ENCODE results near the gene PIK3R6. TPM values are rescaled to one million over a fixed set of nuclear protein-coding genes. Genes with fewer than 3 reads are reported as not detected.

The PIK3R6 gene
- total and polyA plus RNA-seq, 5 donors, result 0.36 to 0.91 (median 0.86) TPM

- Histone ChIP-seq H3K27ac (ENCODE audit: low read length) (peak overlapping the region; percentile 96), H3K27me3 (ENCODE audit: control insufficient read depth, insufficient read depth) (no peaks in the 10 kb centered on the region), H3K9me3 (ENCODE audit: control insufficient read depth, low read length) (no peaks in the 10 kb centered on the region), H3K4me3 (ENCODE audit: low read length) (no peak overlapping the region), H3K4me1 (ENCODE audit: control insufficient read depth, insufficient read depth, low read length) (no peaks in the 10 kb centered on the region)
- ATAC-seq (peak; percentile 91 to 93), DNase-seq (no peak)
- intact Hi-C loops (cut with DNase I), result no loop called here
Measured at GRCh38 chr17:8846768-8847211, 20.7 kb downstream of the PIK3R6 start.

DNA sequence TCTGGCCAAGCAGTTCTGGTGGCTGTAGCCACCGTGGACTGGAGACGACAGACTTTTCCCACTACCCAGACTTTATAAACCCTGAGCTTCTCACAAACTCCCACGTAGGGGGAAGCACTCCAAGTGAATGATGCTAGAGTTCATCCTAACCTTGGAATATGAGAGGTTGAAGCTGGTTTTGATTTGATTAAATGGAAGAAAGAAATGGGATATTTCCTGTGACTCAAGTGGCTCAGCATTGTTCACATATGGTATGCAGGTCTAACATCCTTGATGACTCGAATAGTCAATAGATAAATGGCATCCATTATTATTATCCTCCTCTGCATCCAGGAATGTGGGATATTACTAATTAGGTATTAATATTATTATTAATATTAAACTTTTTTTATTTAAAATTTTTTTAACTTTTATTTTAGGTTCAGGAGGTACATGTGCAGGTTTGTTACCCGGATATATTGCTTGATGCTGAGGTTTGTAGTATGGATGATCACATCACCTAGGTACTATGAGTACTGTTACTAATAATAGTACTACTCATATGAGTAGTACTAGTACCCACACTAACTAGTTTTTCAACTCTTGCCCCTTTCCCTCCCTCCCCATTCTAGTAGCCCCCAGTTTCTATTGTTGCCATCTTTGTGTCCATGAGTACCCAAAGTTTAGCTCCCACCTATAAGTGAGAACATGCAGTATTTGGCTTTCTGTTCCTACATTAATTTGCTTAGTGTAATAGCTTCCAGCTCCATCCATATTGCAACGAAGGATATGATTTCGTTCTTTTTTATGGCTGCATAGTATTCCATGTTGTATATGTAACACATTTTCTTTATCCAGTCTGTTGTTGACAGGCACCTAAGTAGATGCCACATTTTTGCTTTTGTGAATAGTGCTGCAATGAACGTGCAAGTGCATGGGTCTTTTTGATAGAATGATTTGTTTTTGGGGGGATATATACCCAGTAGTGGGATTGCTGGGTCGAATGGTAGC lies 22.9 kb downstream of the PIK3R6 start:
- intact Hi-C loops (cut with DNase I), result no loop called here
- WGBS, result 85% methylated on average over 9 of the region's 9 CpGs
- H3K27ac ChIP-seq (ENCODE audit: low read length), result no peak overlapping the region
- DNase-seq (no peak), ATAC-seq (no peak)
- H3K27me3 ChIP-seq (ENCODE audit: control insufficient read depth, insufficient read depth), result no peaks in the 10 kb centered on the region
- no peak overlapping the region for H3K4me3 ChIP-seq (ENCODE audit: low read length)
- no peaks in the 10 kb centered on the region for H3K9me3 ChIP-seq (ENCODE audit: control insufficient read depth, low read length)
- H3K4me1 ChIP-seq (ENCODE audit: control insufficient read depth, insufficient read depth, low read length), result no peaks in the 10 kb centered on the region

DNA sequence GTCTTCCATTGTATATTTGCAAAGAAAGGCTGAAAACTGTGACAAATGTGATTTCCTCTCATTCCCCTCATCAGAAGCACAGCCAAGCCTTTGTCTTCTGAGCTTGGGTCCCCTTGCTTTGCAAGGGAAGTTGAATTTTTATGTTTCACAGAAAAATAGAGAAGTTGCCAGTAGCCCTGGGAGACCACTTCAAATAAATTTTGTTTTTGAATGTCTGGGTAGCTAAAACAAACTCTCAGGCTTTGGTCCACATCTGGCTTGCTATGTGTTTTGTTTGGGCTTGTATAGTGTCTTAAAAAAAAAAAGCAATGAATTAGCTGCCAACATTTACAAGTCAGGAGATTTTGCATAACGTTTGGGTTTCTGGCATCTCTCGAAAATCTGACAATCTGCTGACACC lies 24.1 kb downstream of the PIK3R6 start:
- H3K27ac ChIP-seq (ENCODE audit: low read length), result no peak overlapping the region
- H3K4me1 ChIP-seq (ENCODE audit: control insufficient read depth, insufficient read depth, low read length), result no peaks in the 10 kb centered on the region
- 33% methylated on average over 2 of the region's 2 CpGs for WGBS
- H3K9me3 ChIP-seq (ENCODE audit: control insufficient read depth, low read length), result no peaks in the 10 kb centered on the region
- no peaks in the 10 kb centered on the region for H3K27me3 ChIP-seq (ENCODE audit: control insufficient read depth, insufficient read depth)
- ATAC-seq (no peak), DNase-seq (no peak)
- intact Hi-C loops (cut with DNase I), result no loop called here
- H3K4me3 ChIP-seq (ENCODE audit: low read length), result no peak overlapping the region

DNA sequence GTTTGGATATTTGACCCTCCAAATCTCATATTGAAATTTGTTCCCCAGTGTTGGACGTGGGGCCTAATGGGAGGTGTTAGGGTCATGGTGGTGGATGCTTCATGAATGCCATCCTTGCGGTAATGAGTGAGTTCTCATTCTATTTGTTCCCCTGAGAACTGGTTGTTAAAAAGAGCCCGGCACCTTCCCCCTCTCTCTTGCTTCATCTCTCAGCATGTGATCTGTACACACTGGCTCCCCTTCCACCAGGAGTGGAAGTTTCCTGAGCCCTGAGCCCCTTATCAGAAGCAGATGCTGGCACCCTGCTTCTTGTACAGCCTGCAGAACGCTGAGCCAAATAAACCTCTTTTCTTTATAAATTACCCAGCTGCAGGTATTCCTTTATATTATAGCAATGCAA lies 25.6 kb downstream of the PIK3R6 start:
- DNase-seq, result no peak
- Histone ChIP-seq H3K9me3 (ENCODE audit: control insufficient read depth, low read length) (no peaks in the 10 kb centered on the region), H3K27ac (ENCODE audit: low read length) (no peak overlapping the region), H3K4me1 (ENCODE audit: control insufficient read depth, insufficient read depth, low read length) (no peaks in the 10 kb centered on the region), H3K4me3 (ENCODE audit: low read length) (no peak overlapping the region), H3K27me3 (ENCODE audit: control insufficient read depth, insufficient read depth) (no peaks in the 10 kb centered on the region)
- no peak for ATAC-seq
- 83% methylated on average over 4 of the region's 4 CpGs for WGBS
- intact Hi-C loops (cut with DNase I), result no loop called here

DNA sequence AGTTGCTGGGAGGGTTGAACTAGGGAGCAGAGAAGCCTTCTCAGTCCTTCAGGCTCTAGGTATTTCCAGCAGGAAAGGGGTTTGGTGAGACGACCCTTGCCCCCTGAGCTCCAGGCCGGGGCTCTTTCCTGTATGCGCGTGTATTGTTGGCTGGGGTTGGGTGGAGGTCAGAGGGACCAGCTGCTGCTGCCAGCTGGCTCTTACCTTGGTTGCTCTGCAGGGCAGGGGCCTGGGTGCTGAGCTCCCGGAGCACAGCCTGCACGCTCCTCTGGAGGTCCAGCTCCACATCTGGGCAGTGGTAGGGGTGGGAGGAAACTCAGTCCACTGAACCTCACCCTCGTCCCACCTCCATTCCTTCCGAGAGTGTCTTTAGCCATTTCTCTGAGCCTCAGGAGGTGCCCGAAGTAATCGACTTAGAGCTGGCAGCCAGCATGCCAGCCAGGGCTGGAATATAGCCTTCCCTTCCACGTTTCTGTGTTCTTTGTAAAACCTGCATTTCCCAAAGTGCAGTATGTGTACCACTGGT lies 28.0 kb downstream of the PIK3R6 start:
- H3K4me1 ChIP-seq (ENCODE audit: control insufficient read depth, insufficient read depth, low read length), result no peaks in the 10 kb centered on the region
- DNase-seq (no peak), ATAC-seq (no peak)
- no peak overlapping the region for H3K27ac ChIP-seq (ENCODE audit: low read length)
- no peaks in the 10 kb centered on the region for H3K27me3 ChIP-seq (ENCODE audit: control insufficient read depth, insufficient read depth)
- H3K4me3 ChIP-seq (ENCODE audit: low read length), result no peak overlapping the region
- H3K9me3 ChIP-seq (ENCODE audit: control insufficient read depth, low read length), result no peaks in the 10 kb centered on the region
- WGBS, result 69% methylated on average over 11 of the region's 11 CpGs
- intact Hi-C loops (cut with DNase I), result no loop called here

GRCh38 chr17:8838551-8839095 lies 28.9 kb downstream of the PIK3R6 start:
- no peak for ATAC-seq
- Histone ChIP-seq H3K27me3 (ENCODE audit: control insufficient read depth, insufficient read depth) (no peaks in the 10 kb centered on the region), H3K4me1 (ENCODE audit: control insufficient read depth, insufficient read depth, low read length) (no peaks in the 10 kb centered on the region), H3K4me3 (ENCODE audit: low read length) (no peak overlapping the region), H3K27ac (ENCODE audit: low read length) (no peak overlapping the region), H3K9me3 (ENCODE audit: control insufficient read depth, low read length) (no peaks in the 10 kb centered on the region)
- intact Hi-C loops (cut with DNase I), result no loop called here
- 96% methylated on average over 12 of the region's 12 CpGs for WGBS
- no peak for DNase-seq

DNA sequence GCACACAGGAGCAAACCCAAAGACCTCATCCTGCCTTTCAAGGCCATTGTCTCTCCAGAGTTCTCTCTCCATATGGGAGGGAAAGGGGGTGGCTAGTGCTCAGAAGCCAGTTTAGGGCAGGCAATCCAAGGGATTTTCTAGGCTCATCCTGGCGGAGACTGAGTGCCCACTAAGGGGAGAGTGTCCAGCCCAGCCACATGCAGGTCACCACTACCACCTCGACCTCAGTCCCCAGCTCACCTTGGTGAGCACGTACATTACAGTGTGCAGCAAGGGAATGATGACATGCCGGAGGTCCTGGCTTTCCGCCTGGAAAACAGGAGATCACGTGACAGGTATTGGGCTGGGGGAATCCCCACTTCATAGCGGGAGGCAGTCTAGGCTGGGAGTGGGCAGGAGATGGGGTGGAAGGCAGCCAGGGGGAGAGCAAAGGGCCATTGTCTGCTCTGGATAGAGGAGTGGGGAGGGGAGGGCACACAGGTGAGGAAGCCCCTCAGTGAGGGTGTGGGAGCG lies 29.9 kb downstream of the PIK3R6 start:
- no peaks in the 10 kb centered on the region for H3K9me3 ChIP-seq (ENCODE audit: control insufficient read depth, low read length)
- no peak for DNase-seq
- intact Hi-C loops (cut with DNase I), result no loop called here

DNA sequence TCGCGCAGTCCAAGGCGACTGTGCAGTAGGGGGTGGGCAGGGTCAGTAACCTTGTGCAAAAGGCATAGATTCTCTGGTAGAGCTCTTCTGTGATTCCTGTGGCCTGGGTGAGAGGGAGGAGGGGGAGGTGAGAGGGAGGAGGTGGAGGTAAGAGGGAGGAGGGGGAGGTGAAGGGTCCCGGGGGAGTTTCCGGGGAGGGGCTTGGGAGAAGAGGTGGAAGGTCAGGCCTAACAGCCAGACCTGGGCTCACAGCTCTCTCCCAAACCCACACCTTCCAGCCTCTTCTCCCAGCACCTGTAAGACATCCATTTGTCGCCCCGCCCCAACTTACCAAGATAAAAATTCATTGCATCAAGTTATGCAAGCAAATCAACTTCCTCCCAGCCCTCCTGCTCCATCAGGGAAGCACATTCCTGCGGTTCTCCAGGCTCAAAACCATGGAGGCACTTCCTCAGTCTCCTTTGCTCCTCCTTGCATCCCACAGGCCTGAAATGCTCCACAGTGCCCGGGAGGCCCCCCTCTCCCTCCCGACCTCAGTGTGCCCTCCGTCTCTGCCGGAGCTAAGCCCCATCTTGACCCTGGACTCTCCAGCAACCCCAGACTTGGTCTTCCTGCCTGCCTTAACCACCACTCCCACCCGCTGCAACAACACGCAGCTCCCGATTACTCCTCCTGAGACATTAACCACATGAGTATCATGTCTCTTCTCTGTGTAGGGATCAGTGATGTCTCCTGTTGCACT lies 30.5 kb downstream of the PIK3R6 start:
- Histone ChIP-seq H3K4me1 (ENCODE audit: control insufficient read depth, insufficient read depth, low read length) (no peaks in the 10 kb centered on the region), H3K9me3 (ENCODE audit: control insufficient read depth, low read length) (no peaks in the 10 kb centered on the region), H3K4me3 (ENCODE audit: low read length) (no peak overlapping the region), H3K27me3 (ENCODE audit: control insufficient read depth, insufficient read depth) (no peaks in the 10 kb centered on the region), H3K27ac (ENCODE audit: low read length) (no peak overlapping the region)
- intact Hi-C loops (cut with DNase I), result no loop called here
- no peak for DNase-seq
- WGBS, result 74% methylated on average over 15 of the region's 15 CpGs
- ATAC-seq, result peak in 1 of 2 donors; percentile 13

More for the DNA sequence above, 29.9 kb downstream of the PIK3R6 start:
- H3K4me3 ChIP-seq (ENCODE audit: low read length), result no peak overlapping the region
- H3K27me3 ChIP-seq (ENCODE audit: control insufficient read depth, insufficient read depth), result no peaks in the 10 kb centered on the region
- peak in 1 of 2 donors; percentile 29 for ATAC-seq
- 42% methylated on average over 8 of the region's 8 CpGs for WGBS
- H3K4me1 ChIP-seq (ENCODE audit: control insufficient read depth, insufficient read depth, low read length), result no peaks in the 10 kb centered on the region
- H3K27ac ChIP-seq (ENCODE audit: low read length), result no peak overlapping the region

DNA sequence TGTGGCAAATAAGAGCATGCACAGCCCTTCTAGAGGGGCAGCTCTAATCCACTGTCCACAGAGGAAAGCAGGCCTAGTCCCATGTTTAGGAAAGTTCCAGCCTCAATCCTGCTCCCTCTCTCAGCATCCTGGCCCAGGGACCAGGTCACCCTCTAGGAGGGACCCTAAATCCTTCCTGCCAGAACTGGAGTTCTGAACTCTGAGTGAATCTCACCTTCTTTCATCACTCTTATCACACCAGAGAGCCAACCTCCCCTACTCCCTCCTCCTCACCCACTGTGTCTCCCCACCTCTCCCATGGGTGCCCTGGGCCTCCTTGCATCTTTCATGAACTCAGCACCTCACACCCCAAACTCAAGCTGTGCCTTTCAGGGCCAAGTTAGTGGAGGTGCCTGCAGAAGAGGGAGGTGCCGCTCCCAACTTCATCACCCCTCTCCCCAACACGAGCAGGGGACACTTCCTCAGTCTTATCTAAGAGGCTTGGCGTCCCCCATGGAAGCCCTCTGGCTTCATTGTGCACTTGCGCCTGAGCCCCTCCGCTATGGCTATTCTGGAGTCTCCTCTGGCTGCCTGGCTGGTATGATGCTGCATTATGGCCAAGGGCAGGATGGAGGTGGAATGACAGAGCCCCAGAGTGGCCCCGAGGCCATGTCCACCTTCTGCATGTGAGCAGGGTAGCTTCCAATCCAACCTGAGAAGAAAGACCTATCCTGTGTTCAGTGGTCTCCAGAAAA lies 31.7 kb downstream of the PIK3R6 start:
- Histone ChIP-seq H3K4me3 (ENCODE audit: low read length) (no peak overlapping the region), H3K27ac (ENCODE audit: low read length) (no peak overlapping the region), H3K4me1 (ENCODE audit: control insufficient read depth, insufficient read depth, low read length) (no peaks in the 10 kb centered on the region), H3K9me3 (ENCODE audit: control insufficient read depth, low read length) (no peaks in the 10 kb centered on the region), H3K27me3 (ENCODE audit: control insufficient read depth, insufficient read depth) (no peaks in the 10 kb centered on the region)
- no peak for DNase-seq
- 86% methylated on average over 6 of the region's 6 CpGs for WGBS
- intact Hi-C loops (cut with DNase I), result no loop called here
- no peak for ATAC-seq

- H3K4me1 ChIP-seq (ENCODE audit: control insufficient read depth, insufficient read depth, low read length), result no peaks in the 10 kb centered on the region
- ATAC-seq (no peak), DNase-seq (no peak)
- no peaks in the 10 kb centered on the region for H3K27me3 ChIP-seq (ENCODE audit: control insufficient read depth, insufficient read depth)
- 94% methylated on average over 14 of the region's 14 CpGs for WGBS
- no peaks in the 10 kb centered on the region for H3K9me3 ChIP-seq (ENCODE audit: control insufficient read depth, low read length)
- H3K4me3 ChIP-seq (ENCODE audit: low read length), result no peak overlapping the region
- H3K27ac ChIP-seq (ENCODE audit: low read length), result no peak overlapping the region
- intact Hi-C loops (cut with DNase I), result no loop called here
Measured at GRCh38 chr17:8835106-8835505, 32.4 kb downstream of the PIK3R6 start.

Data from right cardiac atrium (tissue), 5 donors.